ENCODE measurements around the gene SMC6.
A peak's percentile ranks its signal among the peaks of the same experiment; 100 is the strongest.

The SMC6 gene

GRCh38 chr2:17680119-17680518 lies 73.5 kb downstream of the SMC6 start:
- no peak overlapping the region for H3K4me3 ChIP-seq (replicated peaks; ENCODE audit: low read depth, low read length)
- TF ChIP-seq CTCF (IDR thresholded peaks at IDR 0.05; ENCODE audit: low read depth, low read length, missing control alignments): no peak
- DNase-seq (ENCODE audit: extremely low read depth, low read depth): no peak

- no peak for TF ChIP-seq CTCF (IDR thresholded peaks at IDR 0.05; ENCODE audit: low read depth, low read length, missing control alignments)
- no peak overlapping the region for H3K4me3 ChIP-seq (replicated peaks; ENCODE audit: low read depth, low read length)
- no peak for DNase-seq (ENCODE audit: extremely low read depth, low read depth)
Observed at GRCh38 chr2:17674817-17675216, 78.8 kb downstream of the SMC6 start.

DNA sequence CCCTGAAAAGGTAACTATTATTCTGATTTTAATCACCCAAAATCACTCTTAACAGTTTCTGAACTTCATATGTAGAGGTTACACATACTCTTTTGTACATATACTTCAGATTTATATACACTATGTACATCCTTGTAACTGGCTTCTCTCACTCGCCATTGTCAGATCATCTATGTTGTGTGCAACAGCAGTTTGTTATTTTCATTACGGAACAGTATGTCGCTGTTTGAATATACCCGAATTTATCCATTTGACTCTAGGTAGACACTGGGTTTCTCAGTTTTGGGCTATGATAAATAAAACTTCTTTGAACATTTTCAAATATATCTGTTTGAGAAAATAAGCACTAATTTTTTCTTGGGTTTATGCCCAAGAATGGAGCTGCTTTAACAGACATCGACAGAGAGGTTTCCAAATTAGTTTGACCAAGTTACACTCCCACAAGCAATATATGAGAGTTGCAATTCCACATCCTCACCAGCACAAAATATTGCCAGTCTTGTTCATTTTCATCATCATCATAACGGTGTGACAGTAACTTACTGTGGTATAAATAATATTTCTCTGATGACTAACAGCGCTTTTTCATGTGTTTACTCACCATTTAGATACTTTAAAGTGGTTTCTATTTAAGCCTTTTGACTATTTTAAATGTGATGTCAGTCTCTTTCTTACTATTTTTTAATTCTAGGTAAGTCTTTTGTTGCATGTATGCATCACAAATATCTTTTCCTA lies 80.9 kb downstream of the SMC6 start:
- TF ChIP-seq CTCF (IDR thresholded peaks at IDR 0.05; ENCODE audit: low read depth, low read length, missing control alignments): no peak
- H3K4me3 ChIP-seq (replicated peaks; ENCODE audit: low read depth, low read length): no peak overlapping the region
- peak; percentile 2 for DNase-seq (ENCODE audit: extremely low read depth, low read depth)

- no peak for DNase-seq (ENCODE audit: extremely low read depth, low read depth)
- no peak for TF ChIP-seq CTCF (IDR thresholded peaks at IDR 0.05; ENCODE audit: low read depth, low read length, missing control alignments)
- no peak overlapping the region for H3K4me3 ChIP-seq (replicated peaks; ENCODE audit: low read depth, low read length)
Observed at GRCh38 chr2:17667898-17668297, 85.7 kb downstream of the SMC6 start.

DNA sequence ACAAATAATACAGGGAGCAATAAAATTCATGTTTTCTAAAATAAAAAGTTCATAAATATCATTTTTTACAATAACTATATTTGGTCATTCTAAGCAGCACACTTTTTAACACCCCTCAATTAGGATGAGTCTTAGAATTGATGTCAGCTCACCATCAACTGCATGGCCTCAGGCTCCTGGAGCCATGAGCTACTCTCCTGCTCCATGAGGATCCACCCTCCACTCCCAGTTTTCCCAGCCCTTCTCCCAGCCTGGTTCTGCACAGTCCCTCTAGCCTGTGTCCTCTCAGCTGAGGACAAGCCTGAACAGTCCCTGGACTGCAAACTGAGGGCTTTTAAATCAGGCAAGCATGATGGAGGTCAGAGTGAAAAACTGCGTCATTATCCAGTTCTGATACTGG lies 89.1 kb downstream of the SMC6 start:
- H3K4me3 ChIP-seq (replicated peaks; ENCODE audit: low read depth, low read length): no peak overlapping the region
- no peak for TF ChIP-seq CTCF (IDR thresholded peaks at IDR 0.05; ENCODE audit: low read depth, low read length, missing control alignments)
- no peak for DNase-seq (ENCODE audit: extremely low read depth, low read depth)

DNA sequence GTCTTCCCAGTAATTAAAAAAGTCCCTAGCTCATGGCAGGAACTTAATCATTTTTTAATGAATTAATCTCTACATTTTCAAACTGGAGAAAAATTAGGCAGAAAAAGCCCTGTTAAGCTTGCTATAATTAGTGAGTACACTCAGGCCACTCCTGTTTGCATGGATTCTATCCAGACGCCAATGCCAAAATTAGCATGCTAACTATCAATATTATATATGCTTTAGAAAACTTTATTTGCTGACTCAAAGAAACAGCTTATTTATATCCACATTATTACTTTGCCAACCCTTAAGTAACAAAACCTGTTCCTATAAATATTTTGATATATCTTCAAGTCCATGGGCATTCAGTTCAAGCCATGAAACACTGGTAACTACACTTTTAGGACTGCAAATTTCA lies 90.9 kb downstream of the SMC6 start:
- no peak for DNase-seq (ENCODE audit: extremely low read depth, low read depth)
- no peak overlapping the region for H3K4me3 ChIP-seq (replicated peaks; ENCODE audit: low read depth, low read length)
- no peak for TF ChIP-seq CTCF (IDR thresholded peaks at IDR 0.05; ENCODE audit: low read depth, low read length, missing control alignments)

DNA sequence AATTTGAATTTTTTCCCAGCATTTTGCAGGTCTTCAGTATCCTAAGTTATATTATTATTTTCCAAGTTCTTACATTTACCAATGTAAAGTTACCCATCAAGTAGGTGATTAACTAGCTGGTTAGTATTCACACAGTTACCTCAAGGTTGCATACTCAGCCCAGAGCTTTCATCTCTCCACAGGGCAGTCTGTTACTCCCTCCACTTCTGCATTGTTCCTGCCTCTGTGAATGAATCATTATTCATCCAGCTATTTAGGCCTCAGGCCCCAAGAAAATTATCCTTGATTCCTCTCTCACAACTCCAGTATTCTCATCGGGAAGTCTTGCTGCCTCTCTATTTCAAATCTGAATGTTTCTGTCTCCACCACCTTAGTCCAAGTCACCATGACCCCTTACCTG lies 92.2 kb downstream of the SMC6 start:
- H3K4me3 ChIP-seq (replicated peaks; ENCODE audit: low read depth, low read length): no peak overlapping the region
- TF ChIP-seq CTCF (IDR thresholded peaks at IDR 0.05; ENCODE audit: low read depth, low read length, missing control alignments): no peak
- no peak for DNase-seq (ENCODE audit: extremely low read depth, low read depth)

Data from HFF-Myc (cell line).